Adrenal gland (tissue), 5 donors: Measurements from ENCODE around the gene GCNT2.

ENCODE experiments used
- POLR2A ChIP-seq, 2 donors: fragments of 450-650 bp; IDR thresholded peaks; one replicate each; pipeline ENCODE4 v1.6.1; 2017; ENCODE audit warnings: antibody characterized with exemption in 2 of 2, mild to moderate bottlenecking in 2 of 2, moderate library complexity in 1 of 2
- TF ChIP-seq, protein P1 (sequence below), 6 experiments: fragments of 450-650 bp in 4 of 6; fragments of 200-600 bp in 2 of 6; sonication (generic) in 1 of 6; IDR thresholded peaks; 1 replicate in 5 of 6; 2 replicates in 1 of 6; pipeline versions ENCODE4 v1.5.1 to v1.8.0; 2016 to 2021; ENCODE audit warnings: antibody characterized with exemption in 6 of 6, mild to moderate bottlenecking in 2 of 6, moderate library complexity in 1 of 6
- donor health status: DM: no; HTN: no; CAD: no.

- TF ChIP-seq, protein P1, sequence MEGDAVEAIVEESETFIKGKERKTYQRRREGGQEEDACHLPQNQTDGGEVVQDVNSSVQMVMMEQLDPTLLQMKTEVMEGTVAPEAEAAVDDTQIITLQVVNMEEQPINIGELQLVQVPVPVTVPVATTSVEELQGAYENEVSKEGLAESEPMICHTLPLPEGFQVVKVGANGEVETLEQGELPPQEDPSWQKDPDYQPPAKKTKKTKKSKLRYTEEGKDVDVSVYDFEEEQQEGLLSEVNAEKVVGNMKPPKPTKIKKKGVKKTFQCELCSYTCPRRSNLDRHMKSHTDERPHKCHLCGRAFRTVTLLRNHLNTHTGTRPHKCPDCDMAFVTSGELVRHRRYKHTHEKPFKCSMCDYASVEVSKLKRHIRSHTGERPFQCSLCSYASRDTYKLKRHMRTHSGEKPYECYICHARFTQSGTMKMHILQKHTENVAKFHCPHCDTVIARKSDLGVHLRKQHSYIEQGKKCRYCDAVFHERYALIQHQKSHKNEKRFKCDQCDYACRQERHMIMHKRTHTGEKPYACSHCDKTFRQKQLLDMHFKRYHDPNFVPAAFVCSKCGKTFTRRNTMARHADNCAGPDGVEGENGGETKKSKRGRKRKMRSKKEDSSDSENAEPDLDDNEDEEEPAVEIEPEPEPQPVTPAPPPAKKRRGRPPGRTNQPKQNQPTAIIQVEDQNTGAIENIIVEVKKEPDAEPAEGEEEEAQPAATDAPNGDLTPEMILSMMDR (IDR thresholded peaks at IDR 0.05): no peak
- no peak for TF ChIP-seq POLR2A (IDR thresholded peaks at IDR 0.05)
Observed at GRCh38 chr6:10676403-10676802, 155.3 kb downstream of the GCNT2 start.
